Urothelium cell line (cell line): ENCODE data around the gene MMP7.

Experiments used
- DNase-seq: peaks from one replicate; pipeline ENCODE4 v3.0.0; 2011; ENCODE audit warnings: low spot score, mixed read lengths
- FAIRE-seq: peaks from 2 replicates; lab custom pipeline; 2011; peaks lifted over from hg19 to GRCh38; lab: Jason Lieb, UNC

MMP7 gene

GRCh38 chr11:102497061-102497460, 33.5 kb downstream of the MMP7 start:
- no peak for FAIRE-seq

GRCh38 chr11:102495161-102496042, 35.1 kb downstream of the MMP7 start:
- peak; percentile 61 for DNase-seq
- peak; percentile 5 for FAIRE-seq

More at GRCh38 chr11:102497061-102497460, 33.5 kb downstream of the MMP7 start:
- DNase-seq: no peak

GRCh38 chr11:102494216-102494615, 36.3 kb downstream of the MMP7 start:
- FAIRE-seq: no peak
- peak; percentile 38 for DNase-seq

GRCh38 chr11:102493524-102493923, 37.0 kb downstream of the MMP7 start:
- FAIRE-seq (no peak), DNase-seq (no peak)

GRCh38 chr11:102491969-102492368, 38.6 kb downstream of the MMP7 start:
- DNase-seq (no peak), FAIRE-seq (no peak)

DNA sequence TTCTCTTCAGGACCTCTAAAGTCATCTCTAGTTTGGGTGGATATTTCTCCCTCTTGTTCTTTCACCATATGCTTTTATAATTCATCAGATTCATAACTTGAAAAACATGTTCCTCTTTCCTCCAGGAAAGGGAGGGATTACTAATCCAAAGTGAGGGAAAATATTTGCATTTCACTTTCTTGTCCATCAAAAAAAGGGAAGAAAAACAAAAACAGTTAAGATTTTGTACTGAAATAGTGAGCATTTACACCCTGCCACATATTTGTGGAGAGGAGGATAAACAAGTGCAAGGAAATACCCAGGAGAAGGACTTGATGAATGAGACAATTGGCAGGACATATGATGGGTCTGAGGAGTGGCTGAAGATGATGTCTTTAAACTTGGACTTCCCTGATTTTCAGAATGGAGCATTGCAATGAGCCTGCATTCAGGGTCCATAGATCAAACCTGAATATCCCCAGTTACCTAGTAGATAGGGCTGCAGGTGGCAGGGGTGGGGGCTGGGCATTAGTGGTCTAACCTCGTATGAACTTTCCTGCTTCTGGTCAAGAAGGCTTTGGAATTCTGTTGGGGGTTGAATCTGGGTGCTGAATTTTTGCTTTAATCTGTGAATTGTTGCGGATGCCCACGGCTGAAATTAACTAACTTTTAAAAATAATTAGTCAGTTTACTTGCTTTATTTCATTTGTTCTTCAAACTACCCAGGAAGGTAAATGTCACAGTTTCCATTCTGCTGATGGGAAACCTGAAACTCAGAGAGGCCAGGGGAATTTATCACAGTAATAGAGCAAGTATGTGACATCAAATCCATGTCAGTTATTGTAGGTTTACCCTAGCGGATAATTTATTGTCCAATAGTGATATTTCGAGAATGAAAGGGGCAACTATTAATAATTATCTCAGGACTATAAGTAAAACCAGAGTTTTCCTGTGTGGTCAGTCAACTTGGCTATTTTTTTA, 41.1 kb downstream of the MMP7 start:
- DNase-seq (no peak), FAIRE-seq (no peak)

- DNase-seq: no peak
- FAIRE-seq: no peak
Measured at GRCh38 chr11:102488208-102488607, 42.3 kb downstream of the MMP7 start.

DNA sequence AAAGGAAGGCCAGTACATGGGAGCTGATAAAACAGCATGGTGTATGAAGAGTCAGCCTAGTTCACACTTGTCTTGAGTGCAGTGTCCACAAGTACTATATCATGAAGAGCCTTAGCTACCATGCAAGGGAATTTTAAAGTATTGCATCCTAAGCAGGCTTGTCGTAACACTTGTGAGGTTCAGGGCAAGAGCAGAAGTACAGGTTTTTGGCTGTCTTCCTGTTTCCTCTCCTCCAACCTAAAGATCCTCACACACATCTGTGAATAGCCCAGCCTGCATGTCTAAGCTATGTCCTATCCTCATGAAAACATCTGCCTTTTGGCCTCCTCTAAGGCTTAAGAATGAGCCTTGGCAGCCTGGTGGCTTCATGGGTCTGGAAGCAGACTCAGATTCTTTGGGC, 43.3 kb downstream of the MMP7 start:
- FAIRE-seq (no peak), DNase-seq (no peak)

GRCh38 chr11:102486584-102486983, 44.0 kb downstream of the MMP7 start:
- DNase-seq (no peak), FAIRE-seq (no peak)

- no peak for DNase-seq
Measured at GRCh38 chr11:102485095-102485722, 45.3 kb downstream of the MMP7 start.

GRCh38 chr11:102482433-102482832, 48.1 kb downstream of the MMP7 start:
- no peak for DNase-seq
- FAIRE-seq: no peak

More at GRCh38 chr11:102485095-102485722, 45.3 kb downstream of the MMP7 start:
- FAIRE-seq: no peak

GRCh38 chr11:102479733-102480132, 50.8 kb downstream of the MMP7 start:
- DNase-seq: no peak
- FAIRE-seq: no peak

DNA sequence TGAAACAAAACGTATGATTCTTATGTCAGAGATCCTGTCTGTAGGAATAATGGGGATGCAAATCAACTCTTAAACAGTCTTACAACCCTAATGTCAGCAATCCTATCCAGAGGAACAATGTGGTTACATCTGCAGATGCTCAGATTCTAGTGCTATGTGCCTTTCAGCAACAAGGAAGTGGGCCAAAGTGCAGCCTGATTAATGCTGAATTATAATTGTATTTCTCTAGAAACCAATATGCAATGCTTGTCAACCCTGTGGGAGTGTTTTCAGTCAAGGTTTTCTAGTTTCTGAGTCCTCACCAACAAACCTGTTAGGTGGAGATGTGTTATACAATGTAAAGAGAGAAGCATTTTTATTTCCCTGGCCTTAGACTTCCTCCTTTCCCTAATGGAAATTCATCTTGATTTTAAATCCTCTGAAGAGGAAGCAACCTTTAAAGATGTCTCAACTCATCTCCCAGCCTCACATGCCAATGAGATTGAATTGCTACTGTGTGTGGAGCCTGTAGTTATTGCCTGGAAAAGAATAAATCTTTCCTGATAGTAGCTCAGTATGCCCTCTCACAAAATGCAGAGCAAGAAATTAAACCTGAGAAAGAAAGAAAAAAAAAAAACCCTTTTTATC, 51.8 kb downstream of the MMP7 start:
- no peak for FAIRE-seq
- DNase-seq: no peak

DNA sequence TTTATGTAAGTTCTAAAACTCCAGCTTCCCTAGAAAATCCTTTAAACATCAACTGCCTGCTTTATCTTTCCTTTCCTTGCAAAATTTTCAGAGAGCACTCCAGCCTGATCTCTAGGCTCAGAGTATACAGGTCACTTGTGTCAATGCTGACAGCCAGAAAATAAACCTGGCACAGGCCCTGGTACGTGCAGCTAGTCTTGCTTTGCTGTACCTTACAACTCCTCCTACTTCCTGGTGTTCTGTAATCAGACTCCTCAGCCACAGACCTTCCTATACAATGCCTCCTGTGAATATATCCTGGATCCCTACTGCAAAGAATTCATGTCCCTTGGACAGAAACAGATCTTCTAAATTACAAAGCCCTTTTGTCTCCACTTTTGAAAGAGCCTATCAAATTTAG, 53.7 kb downstream of the MMP7 start:
- DNase-seq (peak; percentile 21), FAIRE-seq (no peak)

DNA sequence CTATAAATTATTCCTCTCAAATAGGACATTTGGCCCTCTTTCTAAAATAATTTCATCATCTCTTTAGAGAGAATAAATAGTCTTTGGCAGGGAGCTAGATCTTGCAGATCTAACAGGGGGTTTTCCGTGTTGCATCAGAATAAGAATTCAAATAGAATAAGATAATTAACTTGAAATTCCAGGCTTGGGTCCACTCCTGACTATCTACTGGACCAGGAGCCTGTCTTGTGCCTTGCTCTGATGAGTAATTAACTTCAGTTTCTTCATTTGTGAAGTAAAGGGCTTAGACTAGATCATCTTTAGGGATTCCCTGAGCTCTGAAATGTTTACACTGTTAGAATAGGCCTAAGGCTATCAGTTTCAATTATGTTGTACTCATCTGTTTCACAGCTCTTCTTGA, 54.5 kb downstream of the MMP7 start:
- DNase-seq (no peak), FAIRE-seq (no peak)

DNA sequence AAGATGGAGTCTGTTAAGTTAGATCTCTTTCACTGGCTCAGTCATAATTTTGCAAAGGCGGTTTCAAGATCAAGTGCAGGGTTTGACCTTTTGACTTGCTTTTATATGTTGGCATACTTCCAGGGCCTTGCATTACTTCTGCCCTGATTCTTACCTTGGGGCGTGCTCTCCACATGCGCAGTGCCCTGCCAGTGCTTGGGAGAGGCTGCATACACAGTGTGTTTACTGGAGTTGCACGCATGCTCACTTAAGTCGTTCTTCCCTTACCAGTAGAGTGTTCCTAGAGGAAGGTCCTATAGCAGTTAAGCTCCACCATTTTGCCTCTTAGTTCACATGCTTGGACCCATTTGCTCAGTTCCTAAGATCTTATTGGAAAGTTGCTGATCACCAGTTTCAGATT, 57.0 kb downstream of the MMP7 start:
- no peak for DNase-seq
- FAIRE-seq: no peak

DNA sequence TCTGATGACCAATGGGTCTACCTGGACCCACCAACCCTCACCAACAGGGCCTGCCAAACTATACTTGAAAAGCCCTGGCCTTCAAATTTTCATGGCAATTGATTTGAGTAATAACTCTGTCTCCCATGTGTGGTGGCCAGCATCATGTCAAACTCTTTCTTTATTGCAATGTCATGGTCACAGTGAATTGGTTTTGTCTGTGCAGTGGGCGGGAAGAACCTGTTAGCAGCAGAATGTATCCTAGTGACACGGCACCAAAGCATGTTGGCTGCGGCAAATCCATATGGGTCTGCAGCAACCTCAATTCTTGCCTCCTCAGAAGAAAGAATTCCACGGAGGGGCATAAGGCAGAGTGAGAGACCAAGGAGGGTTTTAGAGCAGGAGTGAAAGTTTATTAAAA, 58.4 kb downstream of the MMP7 start:
- FAIRE-seq (no peak), DNase-seq (no peak)

DNA sequence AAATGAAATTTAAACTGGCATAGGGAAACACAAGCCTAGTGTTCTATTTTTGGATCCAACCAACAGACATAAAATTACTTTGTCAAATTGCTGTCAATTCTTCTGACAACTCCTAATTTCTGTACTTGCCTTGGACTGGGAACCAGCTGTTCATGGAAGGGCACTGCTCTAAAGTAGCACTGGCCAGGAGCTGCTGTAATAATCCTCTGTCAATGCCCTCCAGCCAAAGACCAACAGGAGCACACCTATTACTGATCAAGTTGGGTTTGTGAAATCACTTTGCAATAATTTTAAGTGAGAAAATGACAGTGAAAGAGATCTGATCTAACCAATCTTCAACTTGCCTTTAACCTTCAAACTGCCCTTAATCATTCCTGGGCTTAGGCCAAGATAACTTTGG, 59.1 kb downstream of the MMP7 start:
- DNase-seq (no peak), FAIRE-seq (no peak)
